GM23248 (cell line): ENCODE results near the gene EPB41L4B. TPM values are rescaled to one million over a fixed set of nuclear protein-coding genes. Genes with fewer than 3 reads are reported as not detected.

ENCODE experiments used
- DNase-seq: peaks from one replicate; pipeline ENCODE4 v3.0.0-alpha.2; 2015
- H2AFZ ChIP-seq: fragments of 200-600 bp; sonication (generic); 2 replicates; pipeline ENCODE4 v1.6.1; 2016; ENCODE audit warnings: antibody characterized with exemption
- H3F3A ChIP-seq: fragments of 200-600 bp; sonication (generic); 2 replicates; pipeline ENCODE4 v1.6.1; 2016; ENCODE audit warnings: mild to moderate bottlenecking, antibody characterized with exemption, mixed run types; ENCODE audit not compliant: insufficient read depth
- H3K27ac ChIP-seq: fragments of 200-600 bp; sonication (generic); 2 replicates; pipeline ENCODE4 v1.5.1; 2016; ENCODE audit warnings: mild to moderate bottlenecking
- H3K27me3 ChIP-seq: fragments of 200-600 bp; sonication (generic); replicated peaks from 2 replicates; pipeline ENCODE4 v1.6.1; 2016; ENCODE audit warnings: mild to moderate bottlenecking; ENCODE audit not compliant: insufficient read depth
- H3K36me3 ChIP-seq: fragments of 200-600 bp; sonication (generic); 2 replicates; pipeline ENCODE4 v1.6.1; 2016; ENCODE audit warnings: low read depth, mild to moderate bottlenecking
- H3K4me1 ChIP-seq: fragments of 200-600 bp; sonication (generic); 2 replicates; pipeline ENCODE4 v1.6.1; 2016; ENCODE audit warnings: mild to moderate bottlenecking; ENCODE audit not compliant: insufficient read depth
- H3K4me2 ChIP-seq: fragments of 200-600 bp; sonication (generic); one replicate; pipeline ENCODE4 v1.6.1; 2016; ENCODE audit warnings: mild to moderate bottlenecking; ENCODE audit not compliant: unreplicated experiment
- H3K4me3 ChIP-seq: fragments of 200-600 bp; sonication (generic); 2 replicates; pipeline ENCODE4 v1.5.1; 2016; ENCODE audit warnings: mild to moderate bottlenecking
- H3K79me2 ChIP-seq: fragments of 200-600 bp; sonication (generic); 2 replicates; pipeline ENCODE4 v1.6.1; 2016; ENCODE audit warnings: mild to moderate bottlenecking; ENCODE audit not compliant: insufficient read depth
- H3K9ac ChIP-seq: fragments of 200-600 bp; sonication (generic); 2 replicates; pipeline ENCODE4 v1.6.1; 2016; ENCODE audit warnings: mild to moderate bottlenecking
- H3K9me2 ChIP-seq: fragments of 200-600 bp; sonication (generic); 2 replicates; pipeline ENCODE4 v1.6.1; 2016; ENCODE audit warnings: mixed run types, mild to moderate bottlenecking, moderate library complexity; ENCODE audit not compliant: insufficient read depth
- H3K9me3 ChIP-seq: fragments of 200-600 bp; sonication (generic); one replicate; pipeline ENCODE4 v1.6.1; 2017; ENCODE audit warnings: low read depth
- H4K20me1 ChIP-seq: fragments of 200-600 bp; sonication (generic); 2 replicates; pipeline ENCODE4 v1.6.0; 2016; ENCODE audit not compliant: insufficient read depth
- EZH2 ChIP-seq: fragments of 200-600 bp; sonication (generic); IDR thresholded peaks from 2 replicates; pipeline ENCODE4 v1.6.1; 2018; ENCODE audit warnings: antibody characterized with exemption, mild to moderate bottlenecking; ENCODE audit not compliant: insufficient read depth, poor library complexity, severe bottlenecking
- EZH2phosphoT487 ChIP-seq: fragments of 200-600 bp; sonication (generic); IDR thresholded peaks from 2 replicates; pipeline ENCODE4 v1.6.1; 2018; ENCODE audit warnings: antibody characterized with exemption, moderate library complexity, mild to moderate bottlenecking, low read depth; ENCODE audit not compliant: insufficient read depth
- WGBS, 2 experiments: methylation state at CpG; one replicate each; pipeline ENCODE4 v1.1.6; 2015 to 2017; ENCODE audit warnings: low lambda C conversion rate in 2 of 2, low coverage in 1 of 2; ENCODE audit errors: missing lambda C conversion rate in 2 of 2; 5-methylcytosine and 5-hydroxymethylcytosine counted together
- in situ Hi-C: fragments of 300-500 bp; cut with MboI; formaldehyde crosslinking; loops from 2 replicates; pipeline ENCODE4 v1.15.0; 2020
- polyA plus RNA-seq: library from polyadenylated mRNA; unstranded; fragments of >200 nt; fragmentation: Nextera tagmentation; extraction: Ambion mirVana; gene quantifications from 2 replicates; pipeline ENCODE4 v1.2.1, GENCODE V29; 2016
- total RNA-seq: library from RNA; depleted of rRNA; stranded (reverse); fragments of >200 nt; shearing (Covaris generic); gene quantifications from 2 replicates; pipeline ENCODE4 v1.2.3, GENCODE V29; 2014

EPB41L4B gene
- total and polyA plus RNA-seq, 2 experiments from 2014 or later, result 0.33 to 0.76 TPM

DNA sequence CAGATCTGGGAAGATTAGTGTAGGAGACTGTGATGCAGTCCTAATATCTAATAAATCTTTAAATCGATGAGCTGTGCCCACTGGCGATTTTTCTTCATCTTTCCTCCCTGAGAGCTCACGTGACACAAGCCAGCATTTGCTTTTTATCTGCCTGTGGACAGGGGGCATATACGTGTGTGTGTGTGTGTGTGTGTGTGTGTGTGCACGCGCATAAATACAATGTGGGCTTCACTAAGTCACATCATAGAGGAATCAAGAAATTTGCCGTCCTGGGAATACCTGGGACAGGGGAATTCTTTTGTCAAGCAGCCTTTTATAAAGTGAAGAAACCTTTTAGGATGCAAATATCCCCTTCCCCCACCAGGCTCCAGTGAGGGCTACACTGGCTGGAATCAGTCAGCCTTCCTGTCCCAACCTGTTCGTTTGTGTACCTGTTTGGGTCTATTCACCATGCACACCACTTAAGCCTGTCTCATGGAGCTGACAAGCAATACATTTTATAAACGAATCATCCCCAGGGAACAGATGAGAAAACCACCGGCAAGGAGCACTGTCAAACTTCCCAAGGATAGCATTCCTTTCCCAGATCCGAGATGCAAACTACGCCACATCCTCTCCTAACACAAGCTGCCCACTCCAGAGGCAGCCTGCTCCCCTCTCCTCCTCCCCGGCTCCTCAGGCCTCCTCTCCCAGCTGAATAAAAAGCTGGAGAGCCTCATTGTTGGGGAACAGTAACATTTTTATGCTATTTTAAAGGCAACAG lies 2.7 kb downstream of the EPB41L4B start:
- DNase-seq, result no peak
- Histone ChIP-seq H3K9me2 (no peaks in the 10 kb centered on the region), H3K4me1 (peaks cover 10% of the 10 kb centered on the region), H3K4me2 (no peak overlapping the region), H3K79me2 (no peaks in the 10 kb centered on the region), H3F3A (peaks cover 7% of the 10 kb centered on the region; the same call in 1 of the 2 replicates), H2AFZ (no peak overlapping the region), H3K36me3 (no peaks in the 10 kb centered on the region), H3K9ac (no peak overlapping the region), H3K9me3 (no peaks in the 10 kb centered on the region), H3K4me3 (no peak overlapping the region), H3K27ac (no peak overlapping the region), H4K20me1 (no peaks in the 10 kb centered on the region), H3K27me3 (peaks cover 13% of the 10 kb centered on the region; the same call in 1 of the 2 replicates)
- TF ChIP-seq EZH2phosphoT487 (no peak), EZH2 (no peak)
- WGBS, 2 experiments, result 76 to 84% methylated on average over 13 of the region's 13 CpGs
- in situ Hi-C loops, result no loop called here

- Histone ChIP-seq H3K4me3 (no peak overlapping the region), H3K27me3 (peaks cover 8% of the 10 kb centered on the region; the same call in 1 of the 2 replicates), H3K9me2 (no peaks in the 10 kb centered on the region), H3K36me3 (no peaks in the 10 kb centered on the region), H3K9ac (no peak overlapping the region), H3F3A (peaks cover 7% of the 10 kb centered on the region; the same call in 1 of the 2 replicates), H4K20me1 (no peaks in the 10 kb centered on the region), H2AFZ (no peak overlapping the region), H3K4me2 (no peak overlapping the region), H3K9me3 (no peaks in the 10 kb centered on the region), H3K4me1 (peaks cover 10% of the 10 kb centered on the region), H3K27ac (no peak overlapping the region), H3K79me2 (no peaks in the 10 kb centered on the region)
- no peak for DNase-seq
- TF ChIP-seq EZH2phosphoT487 (no peak), EZH2 (no peak)
- in situ Hi-C loops, result no loop called here
- 90 to 93% methylated on average over 13 of the region's 13 CpGs for WGBS, 2 experiments
Measured at GRCh38 chr9:109317311-109317978, 3.4 kb downstream of the EPB41L4B start.

DNA sequence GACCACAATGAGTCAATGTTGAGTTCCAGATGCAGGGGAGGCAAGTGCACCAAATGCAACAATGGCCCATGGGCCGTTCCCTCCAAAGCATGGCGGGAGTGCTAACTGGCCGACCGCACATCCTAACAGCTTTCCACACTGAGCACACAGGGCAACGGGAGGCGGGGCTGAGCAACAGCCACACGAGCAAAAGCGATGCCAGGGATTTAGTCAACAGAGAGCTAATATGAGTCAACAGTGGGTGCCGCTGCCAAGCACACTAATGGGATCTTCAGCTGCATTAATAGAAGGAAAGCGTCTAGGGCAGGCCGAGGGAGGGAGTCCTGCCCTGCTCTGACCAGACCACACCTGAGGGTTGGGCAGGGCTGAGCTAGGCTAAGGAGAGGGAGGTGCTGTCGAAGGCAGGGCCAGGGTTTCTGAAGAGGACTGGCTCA lies 4.6 kb downstream of the EPB41L4B start:
- no peaks in the 10 kb centered on the region for H3K9me3 ChIP-seq
- H3K4me2 ChIP-seq, result peak overlapping the region; percentile 39
- H2AFZ ChIP-seq, result no peak overlapping the region
- H3F3A ChIP-seq, result peaks cover 7% of the 10 kb centered on the region
- H3K9me2 ChIP-seq, result no peaks in the 10 kb centered on the region
- H3K27ac ChIP-seq, result no peak overlapping the region
- no peaks in the 10 kb centered on the region for H3K36me3 ChIP-seq
- peaks cover 10% of the 10 kb centered on the region for H3K4me1 ChIP-seq
- 10% methylated on average over 12 of the region's 12 CpGs for WGBS, 2 experiments
- H3K9ac ChIP-seq, result no peak overlapping the region
- TF ChIP-seq EZH2 (no peak), EZH2phosphoT487 (no peak)
- DNase-seq, result peak; percentile 99
- no peaks in the 10 kb centered on the region for H4K20me1 ChIP-seq
- no peak overlapping the region for H3K4me3 ChIP-seq
- in situ Hi-C loops, result no loop called here
- no peaks in the 10 kb centered on the region for H3K79me2 ChIP-seq
- H3K27me3 ChIP-seq, result 0 out of 2 replicates have a peak, but pooled peaks cover 5% of the 10 kb centered on the region

DNA sequence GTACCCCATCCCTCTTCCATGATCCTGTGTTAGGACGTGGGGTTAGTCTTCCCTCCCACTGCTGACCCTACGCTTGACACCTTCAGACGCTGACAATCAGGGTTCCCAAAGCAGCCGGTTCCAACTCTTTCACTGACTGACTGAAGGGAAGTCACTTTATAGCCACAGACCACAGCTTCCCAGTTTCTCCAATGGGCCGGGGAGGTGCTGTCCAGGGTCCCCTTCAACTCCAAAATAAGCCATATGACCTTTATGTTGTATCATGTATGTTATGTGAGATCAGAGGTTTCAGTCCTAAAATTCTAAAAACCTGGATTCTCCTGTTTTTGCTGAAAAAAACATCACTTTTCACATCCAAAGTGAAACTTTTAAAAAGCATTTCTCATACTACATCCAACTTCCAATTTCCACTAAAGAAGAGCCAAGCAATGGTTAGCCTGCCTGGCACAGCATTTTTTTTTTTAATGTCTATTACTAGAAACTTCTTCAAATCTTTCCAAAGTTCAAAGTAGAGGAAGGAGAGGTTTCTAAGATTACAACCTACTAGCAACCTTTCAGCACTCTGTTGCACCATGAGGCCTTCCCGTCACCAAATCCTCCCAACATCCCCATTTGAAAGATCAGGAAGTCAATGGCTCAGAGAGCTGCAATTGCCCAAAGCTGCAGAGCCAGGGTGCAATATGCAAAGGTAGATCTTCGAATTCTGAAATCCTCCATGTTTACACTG lies 5.2 kb downstream of the EPB41L4B start:
- TF ChIP-seq EZH2phosphoT487 (no peak), EZH2 (no peak)
- peak overlapping the region; percentile 39 for H3K4me2 ChIP-seq
- H2AFZ ChIP-seq, result no peak overlapping the region
- DNase-seq, result no peak
- peaks cover 10% of the 10 kb centered on the region for H3F3A ChIP-seq
- H3K9me3 ChIP-seq, result no peaks in the 10 kb centered on the region
- H4K20me1 ChIP-seq, result no peaks in the 10 kb centered on the region
- H3K4me3 ChIP-seq, result no peak overlapping the region
- H3K9ac ChIP-seq, result no peak overlapping the region
- no peaks in the 10 kb centered on the region for H3K36me3 ChIP-seq
- H3K27me3 ChIP-seq, result 0 out of 2 replicates have a peak, but pooled peaks cover 5% of the 10 kb centered on the region
- WGBS, 2 experiments, result 59 to 67% methylated on average over 7 of the region's 7 CpGs
- no peaks in the 10 kb centered on the region for H3K9me2 ChIP-seq
- H3K4me1 ChIP-seq, result peaks cover 13% of the 10 kb centered on the region
- in situ Hi-C loops, result no loop called here
- no peak overlapping the region for H3K27ac ChIP-seq
- no peaks in the 10 kb centered on the region for H3K79me2 ChIP-seq
